Fibroblast of skin of back (primary cell): Measurements from ENCODE around the gene HRK.

ENCODE experiments used
- DNase-seq: peaks from one replicate; pipeline ENCODE4 v3.0.0-alpha.2; 2013

The HRK gene

GRCh38 chr12:116864371-116865160 is 16.7 kb downstream of the HRK start:
- DNase-seq, result peak; percentile 93

DNA sequence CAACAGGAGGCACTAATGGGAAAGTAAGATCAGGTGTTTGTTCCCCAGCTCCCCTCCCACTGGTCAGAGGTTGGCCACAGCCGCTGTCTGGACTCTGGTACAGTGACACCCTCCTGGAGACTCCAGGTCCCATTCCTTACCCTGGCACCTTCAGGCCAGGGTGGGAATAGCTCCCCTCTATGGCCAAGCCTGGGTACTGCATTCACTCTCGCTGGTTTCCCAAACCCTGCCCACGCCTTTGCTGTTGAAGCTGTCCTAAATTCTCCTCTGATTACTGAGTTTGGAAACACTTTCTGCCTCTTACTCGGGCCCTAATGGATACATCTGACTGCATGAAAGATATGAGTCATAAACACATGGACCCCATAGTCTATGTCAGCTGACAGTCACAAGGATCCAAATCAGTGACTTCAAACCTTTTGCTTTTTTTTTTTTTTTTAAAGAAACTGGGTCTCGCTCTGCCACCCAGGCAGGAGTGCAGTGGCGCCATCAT is 17.9 kb downstream of the HRK start:
- peak; percentile 56 for DNase-seq

DNA sequence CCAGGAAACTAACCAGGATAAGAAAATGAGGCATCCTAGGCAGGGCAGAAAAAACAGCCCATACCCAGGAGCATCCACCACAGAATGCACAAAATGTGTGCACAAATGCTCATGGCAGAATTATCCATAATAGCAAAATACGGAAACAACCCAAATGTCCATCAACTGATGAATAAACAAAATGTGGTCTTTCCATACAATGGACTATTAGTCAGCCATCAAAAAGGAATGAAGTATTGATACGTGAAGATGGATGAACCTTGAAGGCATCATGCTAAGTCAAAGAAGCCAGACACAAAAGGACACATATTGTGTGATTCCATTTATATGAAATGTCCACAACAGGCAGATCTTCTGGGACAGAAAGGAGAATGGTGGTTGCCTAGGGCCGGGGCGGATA is 19.1 kb downstream of the HRK start:
- DNase-seq, result no peak

DNA sequence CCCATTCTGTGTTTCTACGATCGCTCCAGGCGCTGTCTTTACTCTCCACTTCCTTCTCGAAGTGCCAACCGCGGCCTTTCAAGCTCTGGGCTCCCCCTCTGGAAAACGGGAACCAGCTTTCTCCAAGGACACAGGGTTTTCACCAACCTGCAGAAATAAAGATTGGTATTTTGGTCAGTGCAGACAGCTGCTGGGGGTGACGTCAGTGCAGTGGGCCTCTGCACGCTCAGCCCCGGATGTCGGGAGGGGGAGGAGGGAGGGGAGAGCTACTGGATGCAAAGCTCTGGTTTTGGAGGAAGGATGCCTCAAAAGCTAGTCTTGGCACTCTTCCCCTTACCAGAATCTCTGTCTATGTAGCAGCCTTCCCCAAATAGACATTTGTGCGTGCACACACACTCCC is 19.9 kb downstream of the HRK start:
- peak; percentile 84 for DNase-seq

DNA sequence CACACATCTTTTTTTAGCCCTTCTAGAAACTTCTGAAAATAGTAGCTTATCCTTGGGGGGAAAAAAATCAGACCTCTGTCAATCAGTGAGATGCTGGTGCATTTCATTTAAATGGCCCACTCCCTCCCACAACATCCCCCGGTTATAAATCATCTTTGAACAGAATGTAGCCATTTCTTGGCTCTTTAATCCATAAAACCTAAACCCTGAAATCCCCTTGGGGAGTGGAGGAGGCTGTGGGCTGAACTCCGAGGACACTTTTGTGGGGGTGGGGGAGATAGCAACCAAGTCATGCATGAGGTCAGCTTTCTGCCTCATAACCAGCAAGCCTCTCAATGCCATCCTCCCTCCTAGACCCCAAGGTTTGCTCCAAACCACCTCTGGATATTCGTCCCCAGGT is 21.0 kb downstream of the HRK start:
- no peak for DNase-seq

DNA sequence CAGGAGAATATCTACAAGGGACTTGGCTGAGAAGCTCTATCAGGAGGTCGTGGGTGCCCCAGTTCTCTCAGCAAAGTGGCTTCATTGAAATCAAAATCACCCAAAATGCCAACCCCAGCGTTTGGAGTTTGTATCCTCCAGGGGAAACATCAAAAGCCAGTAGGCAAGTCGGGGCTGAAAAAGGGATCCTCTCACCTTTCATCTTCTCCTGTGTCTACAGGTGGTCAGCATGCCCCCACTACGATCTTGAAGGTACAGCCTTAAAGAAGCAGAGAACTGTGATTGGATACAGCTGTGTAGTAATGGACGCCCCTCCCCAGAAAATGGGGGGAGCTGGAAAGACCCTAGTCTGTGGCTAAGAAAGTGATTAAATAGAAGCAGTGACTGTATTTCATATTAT is 22.2 kb downstream of the HRK start:
- DNase-seq, result no peak

- DNase-seq, result no peak
Observed at GRCh38 chr12:116856729-116857128, 24.5 kb downstream of the HRK start.

GRCh38 chr12:116855744-116856470 is 25.3 kb downstream of the HRK start:
- no peak for DNase-seq

DNA sequence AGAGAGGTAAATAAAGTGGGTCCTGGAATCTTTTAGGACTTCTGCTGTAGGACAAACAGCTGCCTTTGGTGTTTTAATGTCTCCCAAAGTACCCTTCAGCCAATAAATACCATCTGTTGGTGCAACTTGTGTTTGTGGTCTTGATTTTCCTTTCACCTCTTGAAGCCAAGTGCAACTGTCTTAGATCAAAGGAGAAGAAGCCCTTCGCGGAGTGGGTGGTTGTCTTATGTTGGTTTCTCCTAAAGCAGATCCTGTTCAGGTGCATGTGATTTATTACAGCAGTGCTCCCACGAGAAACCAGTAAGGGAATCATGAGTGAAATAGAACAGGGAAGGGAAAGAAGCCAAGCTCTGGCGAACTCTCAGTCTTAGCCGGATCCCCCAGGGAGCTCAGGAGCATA is 27.7 kb downstream of the HRK start:
- no peak for DNase-seq

DNA sequence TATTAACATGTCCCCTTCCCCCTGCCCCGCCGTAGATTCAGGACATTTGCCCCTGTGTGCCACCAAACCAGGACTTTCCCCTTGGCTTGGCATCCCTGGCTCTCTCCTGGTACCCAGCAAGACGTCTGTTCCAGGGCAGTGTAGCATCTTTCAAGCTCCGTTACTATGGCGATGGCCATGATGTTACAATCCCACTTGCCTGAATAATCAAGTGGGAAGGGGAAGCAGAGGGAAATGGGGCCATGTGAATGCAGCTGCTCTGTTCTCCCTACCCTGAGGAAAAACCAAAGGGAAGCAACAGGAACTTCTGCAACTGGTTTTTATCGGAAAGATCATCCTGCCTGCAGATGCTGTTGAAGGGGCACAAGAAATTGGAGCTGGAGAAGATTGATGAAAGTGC is 28.9 kb downstream of the HRK start:
- no peak for DNase-seq

DNA sequence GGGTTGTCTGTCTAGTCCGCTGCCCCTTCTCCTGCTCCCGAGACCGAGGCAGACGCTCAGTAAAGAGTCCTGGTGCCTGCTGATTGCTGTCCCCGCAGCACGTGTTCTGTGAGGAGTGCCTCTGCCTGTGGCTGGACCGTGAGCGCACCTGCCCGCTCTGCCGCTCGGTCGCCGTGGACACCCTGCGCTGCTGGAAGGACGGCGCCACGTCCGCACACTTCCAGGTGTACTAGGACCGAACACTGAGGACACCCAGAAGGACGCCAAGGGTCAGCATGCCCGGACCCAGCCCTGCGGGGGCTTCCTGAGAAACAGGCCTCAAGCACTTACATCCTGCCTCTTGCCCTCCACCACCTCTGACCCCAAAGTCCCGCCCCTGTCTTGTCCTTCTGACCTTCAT is 32.0 kb downstream of the HRK start:
- no peak for DNase-seq

DNA sequence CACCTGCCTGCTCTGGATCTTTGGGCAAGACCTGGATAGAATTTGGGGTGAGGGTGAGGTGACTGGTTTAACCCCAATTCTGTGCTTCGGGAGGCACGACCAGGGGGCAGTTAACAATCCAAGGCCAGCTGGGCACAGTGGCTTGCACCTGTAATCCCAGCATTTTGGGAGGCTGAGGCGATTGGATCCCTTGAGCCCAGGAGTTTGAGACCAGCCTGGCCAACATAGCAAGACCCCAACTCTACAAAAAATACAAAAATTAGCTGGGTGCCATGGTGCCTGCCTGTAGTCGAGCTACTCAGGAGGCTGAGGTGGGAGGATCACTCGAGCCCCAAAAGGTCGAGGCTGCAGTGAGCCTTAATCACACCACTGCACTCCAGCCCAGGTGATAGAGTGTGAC is 38.2 kb downstream of the HRK start:
- no peak for DNase-seq

GRCh38 chr12:116839287-116839830 is 41.9 kb downstream of the HRK start:
- no peak for DNase-seq

- DNase-seq, result no peak
Observed at GRCh38 chr12:116838365-116838764, 42.9 kb downstream of the HRK start.

GRCh38 chr12:116837097-116837496 is 44.1 kb downstream of the HRK start:
- DNase-seq, result no peak

- no peak for DNase-seq
Observed at GRCh38 chr12:116835484-116835883, 45.8 kb downstream of the HRK start.

DNA sequence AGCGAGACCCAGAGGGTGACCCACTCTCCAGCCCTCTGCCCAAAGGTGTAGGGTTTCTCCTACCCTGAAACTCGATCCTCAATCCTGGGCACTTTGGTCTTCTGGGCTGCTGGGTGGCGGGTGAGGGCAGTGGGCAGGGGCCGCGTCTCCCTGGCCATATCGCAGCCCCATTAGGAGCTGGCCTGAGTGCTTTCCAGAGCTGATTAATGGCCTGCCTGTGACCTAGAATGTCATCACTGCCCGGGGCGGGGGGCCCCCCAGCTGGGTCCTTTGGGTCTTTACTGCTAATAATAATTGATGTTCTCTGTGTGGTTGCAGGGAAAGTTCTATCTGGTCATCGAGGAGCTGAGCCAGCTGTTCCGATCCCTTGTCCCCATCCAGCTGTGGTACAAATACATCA is 47.8 kb downstream of the HRK start:
- DNase-seq, result no peak

GRCh38 chr12:116832353-116832752 is 48.9 kb downstream of the HRK start:
- DNase-seq, result peak; percentile 5

- no peak for DNase-seq
Observed at GRCh38 chr12:116827432-116827831, 53.8 kb downstream of the HRK start.

DNA sequence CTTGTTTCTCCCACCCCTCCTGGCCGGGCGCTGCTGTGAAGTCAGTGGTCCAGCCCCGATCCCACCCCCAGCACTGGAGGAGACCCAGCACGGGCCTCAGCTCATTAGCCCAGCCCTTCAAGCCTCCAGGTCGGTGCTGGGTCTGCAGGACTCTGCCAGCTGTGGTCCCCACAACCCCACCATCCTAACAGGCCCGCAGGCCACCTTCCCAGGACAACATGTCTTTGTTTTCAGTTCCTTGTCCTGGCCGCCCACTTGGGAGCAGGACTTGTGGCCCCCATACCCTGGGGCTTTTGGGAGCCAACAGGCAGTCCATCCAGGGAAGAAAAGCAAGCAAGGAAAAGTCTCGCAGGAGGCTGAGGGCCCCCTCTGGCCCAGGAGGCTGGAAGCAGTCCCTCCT is 60.0 kb downstream of the HRK start:
- DNase-seq, result no peak

DNA sequence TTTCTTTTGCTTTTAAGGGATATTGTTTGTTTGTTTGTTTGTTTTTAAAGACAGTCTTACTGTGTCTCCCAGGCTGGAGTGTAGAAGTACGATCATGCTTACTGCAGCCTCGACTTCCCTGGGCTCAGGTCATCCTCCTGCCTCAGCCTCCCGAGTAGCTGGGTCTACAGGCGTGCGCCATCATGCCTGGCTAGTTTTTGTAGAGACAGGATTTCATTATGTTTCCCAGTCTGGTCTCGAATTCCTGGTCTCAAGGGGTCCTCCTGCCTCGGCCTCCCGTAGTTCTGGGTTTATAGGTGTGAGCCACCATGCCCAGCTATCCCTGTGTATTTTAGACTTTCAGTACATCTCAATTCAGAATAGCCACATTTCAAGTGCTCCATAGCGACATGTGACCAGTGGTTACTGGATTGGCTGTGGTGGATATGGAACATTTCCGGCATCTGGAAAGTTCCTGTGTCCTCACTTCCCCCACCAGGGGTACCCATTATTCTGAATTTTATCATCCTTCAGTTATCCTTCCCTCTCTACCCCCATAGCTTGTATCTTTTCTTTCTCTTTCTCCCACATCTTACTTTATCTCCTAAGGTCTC is 61.1 kb downstream of the HRK start:
- no peak for DNase-seq

DNA sequence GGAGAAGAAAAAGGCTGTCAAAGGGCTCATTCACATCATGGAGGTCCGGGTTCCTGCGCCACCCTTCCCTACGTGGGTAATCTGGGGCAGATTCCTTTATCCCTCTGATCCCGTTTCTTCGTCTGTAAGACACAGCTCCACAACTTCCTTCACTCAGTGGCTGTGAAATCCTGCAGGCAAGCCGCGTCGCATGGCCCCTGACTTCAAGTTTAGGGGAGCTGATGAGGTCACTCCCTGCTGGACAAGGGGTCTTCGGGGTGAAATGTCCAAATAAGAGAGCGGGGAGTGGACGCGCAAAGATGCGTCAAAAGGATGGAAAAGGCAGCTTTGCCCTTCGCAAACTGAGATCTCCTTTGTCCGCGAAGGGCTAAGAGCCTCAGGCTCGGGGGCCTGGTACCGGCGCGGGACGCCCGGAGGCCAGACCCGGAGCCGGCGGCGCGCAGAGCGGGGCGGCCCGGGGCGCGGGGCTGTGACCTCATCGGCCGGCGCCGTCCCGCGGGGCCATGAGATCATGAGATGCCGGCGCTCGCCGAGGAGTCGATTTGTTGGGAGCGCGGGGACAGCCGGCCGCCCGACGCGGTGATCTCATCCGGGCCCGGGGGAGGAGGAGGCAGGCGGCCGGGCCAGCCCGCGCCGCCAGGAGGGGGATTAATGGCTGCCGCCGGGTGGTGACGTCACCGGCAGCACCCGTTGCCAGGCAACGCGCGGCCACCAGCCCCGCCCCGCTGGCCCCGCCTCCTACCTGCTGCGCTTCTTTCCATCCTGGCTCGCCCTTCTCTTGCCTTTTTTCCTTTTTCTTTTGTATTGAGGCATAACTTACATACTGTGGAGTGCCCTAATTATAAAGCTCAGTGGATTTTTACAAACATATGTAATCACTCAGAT is 62.1 kb downstream of the HRK start:
- DNase-seq, result peak; percentile 94
